Kidney (tissue), 14 donors: ENCODE measurements around the gene TMTC1. TPM values are rescaled to one million over a fixed set of nuclear protein-coding genes. Genes with fewer than 3 reads are reported as not detected.

Source experiments
- DNase-seq, 5 donors: peaks; one replicate each; pipeline ENCODE4 v3.0.0-alpha.2; 2013 to 2020
- FAIRE-seq: peaks from 2 replicates; lab custom pipeline; 2012; peaks lifted over from hg19 to GRCh38; lab: Jason Lieb, UNC
- H3K27ac ChIP-seq, 2 donors: one replicate each; pipeline ENCODE4 v1.7.0; 2013; ENCODE audit warnings: low read depth in 2 of 2, low read length in 2 of 2, inconsistent platforms in 1 of 2
- H3K27me3 ChIP-seq: one replicate; pipeline ENCODE4 v1.7.1; 2013; ENCODE audit warnings: low read length, inconsistent platforms; ENCODE audit not compliant: control insufficient read depth, insufficient read depth
- H3K36me3 ChIP-seq, 3 donors: one replicate each; pipeline versions ENCODE4 v1.7.0 to v1.7.1; 2013; ENCODE audit warnings: low read length in 3 of 3, control low read depth in 1 of 3, inconsistent platforms in 1 of 3; ENCODE audit not compliant: insufficient read depth in 3 of 3, control insufficient read depth in 2 of 3
- H3K4me1 ChIP-seq, 3 donors: one replicate each; pipeline versions ENCODE4 v1.7.0 to v1.7.1; 2013; ENCODE audit warnings: low read length in 3 of 3, inconsistent platforms in 1 of 3, low read depth in 1 of 3; ENCODE audit not compliant: control insufficient read depth in 2 of 3, insufficient read depth in 2 of 3
- H3K4me3 ChIP-seq, 3 donors: one replicate each; pipeline versions ENCODE4 v1.7.0 to v1.8.1; 2013; ENCODE audit warnings: low read length in 3 of 3, control low read depth in 1 of 3, inconsistent platforms in 1 of 3
- H3K9ac ChIP-seq, 3 donors: one replicate each; pipeline versions ENCODE4 v1.7.0 to v1.7.1; 2013; ENCODE audit warnings: low read length in 3 of 3, control low read depth in 1 of 3, inconsistent platforms in 1 of 3
- H3K9me3 ChIP-seq, 3 donors: one replicate each; pipeline versions ENCODE4 v1.7.0 to v1.7.1; 2013; ENCODE audit warnings: low read length in 3 of 3, control low read depth in 1 of 3, inconsistent platforms in 1 of 3; ENCODE audit not compliant: control insufficient read depth in 2 of 3, insufficient read depth in 1 of 3
- CTCF ChIP-seq: IDR thresholded peaks from 3 replicates; pipeline ENCODE4 v1.5.1; 2012; ENCODE audit warnings: mild to moderate bottlenecking, moderate library complexity, borderline replicate concordance; ENCODE audit not compliant: insufficient read depth; ENCODE audit errors: extremely low read depth
- intact Hi-C: fragments of 100-400 bp; cut with DNase I; formaldehyde crosslinking; loops from one replicate; pipeline ENCODE4 v1.11.1; 2022
- polyA plus RNA-seq: library from polyadenylated mRNA; stranded (reverse); fragments of 350-450 nt; fragmentation: Illumina TruSeq; extraction: RNeasy Lipid Tissue Mini Kit (QIAGEN cat#74804); gene quantifications from one replicate; pipeline ENCODE4 v1.2.3, GENCODE V29; 2014; ENCODE audit warnings: low read depth, low replicate concordance; ENCODE audit not compliant: insufficient read depth
- total RNA-seq: library from RNA; stranded (reverse); fragmentation: NEBNext Ultra II Directional; extraction: Animal tissue kit (Norgen Biotek cat#: 25700); gene quantifications from one replicate; pipeline ENCODE4 v1.2.1, GENCODE V29; 2021
- donor health status: control.
- donor health status: control.
- donor health status: control.
- donor health status: control.
- donor health status: control.
- donor health status: DM: yes; HTN: yes; CAD: no.
- donor health status: Normal renal cell carcinoma (clear cell type).

The TMTC1 gene
- total and polyA plus RNA-seq, 2 donors from 2014 or later: 10.9 to 58.8 TPM

- TF ChIP-seq CTCF: no peak
- peaks cover 0 to 2% (median 0%) of the 10 kb centered on the region in 3 donors for H3K36me3 ChIP-seq
- H3K9me3 ChIP-seq: no peaks in the 10 kb centered on the region
- DNase-seq (no peak), FAIRE-seq (no peak)
- no peak overlapping the region for H3K9ac ChIP-seq
- peaks cover 0 to 3% (median 0%) of the 10 kb centered on the region in 3 donors for H3K4me1 ChIP-seq
- intact Hi-C loops: no loop called here
- no peak overlapping the region for H3K4me3 ChIP-seq
- no peaks in the 10 kb centered on the region for H3K27me3 ChIP-seq
- H3K27ac ChIP-seq: no peak overlapping the region
These were observed 173.1 kb downstream of the TMTC1 start for GRCh38 chr12:29610473-29611170.

GRCh38 chr12:29609431-29610215, 174.1 kb downstream of the TMTC1 start:
- TF ChIP-seq CTCF: no peak
- H3K9me3 ChIP-seq: no peaks in the 10 kb centered on the region
- intact Hi-C loops: no loop called here
- H3K9ac ChIP-seq: no peak overlapping the region
- H3K27ac ChIP-seq: no peak overlapping the region
- no peak overlapping the region for H3K4me3 ChIP-seq
- no peaks in the 10 kb centered on the region for H3K27me3 ChIP-seq
- no peak for DNase-seq
- FAIRE-seq: no peak
- H3K36me3 ChIP-seq: peaks cover 0 to 2% (median 0%) of the 10 kb centered on the region in 3 donors
- H3K4me1 ChIP-seq: peaks cover 0 to 3% (median 0%) of the 10 kb centered on the region in 3 donors

- no peak for TF ChIP-seq CTCF
- Histone ChIP-seq H3K27ac (no peak overlapping the region), H3K4me1 (peaks cover 0 to 3% (median 0%) of the 10 kb centered on the region in 3 donors), H3K9me3 (no peaks in the 10 kb centered on the region), H3K4me3 (no peak overlapping the region), H3K9ac (no peak overlapping the region), H3K36me3 (peaks cover 0 to 2% (median 0%) of the 10 kb centered on the region in 3 donors), H3K27me3 (no peaks in the 10 kb centered on the region)
- no peak for DNase-seq
- intact Hi-C loops: no loop called here
- FAIRE-seq: no peak
These were observed 175.2 kb downstream of the TMTC1 start for GRCh38 chr12:29608581-29608980.
